Measurements from ENCODE around the gene ZNF79. TPM values are rescaled to one million over a fixed set of nuclear protein-coding genes. Genes with fewer than 3 reads are reported as not detected.

ZNF79 gene
- total RNA-seq, 4 donors from 2014 or later = 6.0 to 11.9 (median 9.5) TPM

GRCh38 chr9:127474592-127474991 lies 50.4 kb downstream of the ZNF79 start:
- no peak for TF ChIP-seq CTCF (IDR thresholded peaks at IDR 0.05; ENCODE audit: low read depth)

GRCh38 chr9:127479507-127480081 lies 55.4 kb downstream of the ZNF79 start:
- no peak for TF ChIP-seq CTCF (IDR thresholded peaks at IDR 0.05; ENCODE audit: low read depth)

GRCh38 chr9:127482662-127483061 lies 58.5 kb downstream of the ZNF79 start:
- no peak for TF ChIP-seq CTCF (IDR thresholded peaks at IDR 0.05; ENCODE audit: low read depth)

- TF ChIP-seq CTCF (IDR thresholded peaks at IDR 0.05; ENCODE audit: low read depth) = no peak
Observed at GRCh38 chr9:127485995-127486394, 61.8 kb downstream of the ZNF79 start.

- no peak for TF ChIP-seq CTCF (IDR thresholded peaks at IDR 0.05; ENCODE audit: low read depth)
Observed at GRCh38 chr9:127488946-127489345, 64.8 kb downstream of the ZNF79 start.

- no peak for TF ChIP-seq CTCF (IDR thresholded peaks at IDR 0.05; ENCODE audit: low read depth)
Observed at GRCh38 chr9:127489471-127490115, 65.4 kb downstream of the ZNF79 start.

- TF ChIP-seq CTCF (IDR thresholded peaks at IDR 0.05; ENCODE audit: low read depth) = no peak
Observed at GRCh38 chr9:127490535-127491230, 66.5 kb downstream of the ZNF79 start.
